Activated T-helper 2 cell treated with anti-CD3 and anti-CD28 coated beads, Interferon-gamma antibody, Interleukin-2, Interleukin-4, amounts not matched to agents 10 μg/mL and 5 μg/mL and 100 μg/mL, durations not matched to agents 14 hours and 24 hours and 36 hours (primary cell): ENCODE measurements around the gene GJC2. TPM values are rescaled to one million over a fixed set of nuclear protein-coding genes. Genes with fewer than 3 reads are reported as not detected.

Experiments
- DNase-seq: peaks from one replicate; pipeline ENCODE4 v3.0.0; 2021; ENCODE audit warnings: low spot score
- H3K27ac Mint-ChIP-seq: one replicate; pipeline ENCODE4 v1.8.0; 2021; ENCODE audit warnings: mixed read lengths
- H3K27me3 Mint-ChIP-seq: one replicate; pipeline ENCODE4 v1.8.0; 2021; ENCODE audit warnings: low read depth, mixed read lengths
- H3K36me3 Mint-ChIP-seq: one replicate; pipeline ENCODE4 v1.8.0; 2021; ENCODE audit warnings: low read depth, mixed read lengths
- H3K4me1 Mint-ChIP-seq: one replicate; pipeline ENCODE4 v1.8.0; 2021; ENCODE audit warnings: low read depth, mixed read lengths
- H3K4me3 Mint-ChIP-seq: one replicate; pipeline ENCODE4 v1.8.0; 2021; ENCODE audit warnings: low read depth, mild to moderate bottlenecking, moderate library complexity, mixed read lengths
- H3K9me3 Mint-ChIP-seq: one replicate; pipeline ENCODE4 v1.8.0; 2021; ENCODE audit warnings: mixed read lengths
- intact Hi-C: fragments of 100-400 bp; cut with micrococcal nuclease; formaldehyde crosslinking; loops from one replicate; pipeline ENCODE4 v1.15.1; 2023
- total RNA-seq: library from RNA; stranded (reverse); gene quantifications from 2 replicates; pipeline ENCODE4 v1.2.3, GENCODE V29; 2022

GJC2 gene
- total RNA-seq, 1 donor from 2014 or later, result 0.52 TPM

DNA sequence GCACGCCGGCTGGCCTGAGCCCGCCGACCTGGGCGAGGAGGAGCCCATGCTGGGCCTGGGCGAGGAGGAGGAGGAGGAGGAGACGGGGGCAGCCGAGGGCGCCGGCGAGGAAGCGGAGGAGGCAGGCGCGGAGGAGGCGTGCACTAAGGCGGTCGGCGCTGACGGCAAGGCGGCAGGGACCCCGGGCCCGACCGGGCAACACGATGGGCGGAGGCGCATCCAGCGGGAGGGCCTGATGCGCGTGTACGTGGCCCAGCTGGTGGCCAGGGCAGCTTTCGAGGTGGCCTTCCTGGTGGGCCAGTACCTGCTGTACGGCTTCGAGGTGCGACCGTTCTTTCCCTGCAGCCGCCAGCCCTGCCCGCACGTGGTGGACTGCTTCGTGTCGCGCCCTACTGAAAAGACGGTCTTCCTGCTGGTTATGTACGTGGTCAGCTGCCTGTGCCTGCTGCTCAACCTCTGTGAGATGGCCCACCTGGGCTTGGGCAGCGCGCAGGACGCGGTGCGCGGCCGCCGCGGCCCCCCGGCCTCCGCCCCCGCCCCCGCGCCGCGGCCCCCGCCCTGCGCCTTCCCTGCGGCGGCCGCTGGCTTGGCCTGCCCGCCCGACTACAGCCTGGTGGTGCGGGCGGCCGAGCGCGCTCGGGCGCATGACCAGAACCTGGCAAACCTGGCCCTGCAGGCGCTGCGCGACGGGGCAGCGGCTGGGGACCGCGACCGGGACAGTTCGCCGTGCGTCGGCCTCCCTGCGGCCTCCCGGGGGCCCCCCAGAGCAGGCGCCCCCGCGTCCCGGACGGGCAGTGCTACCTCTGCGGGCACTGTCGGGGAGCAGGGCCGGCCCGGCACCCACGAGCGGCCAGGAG is 8.6 kb downstream of the GJC2 start:
- Mint-ChIP-seq H3K27me3 (no peaks in the 10 kb centered on the region), H3K4me1 (peaks cover 8% of the 10 kb centered on the region), H3K9me3 (no peaks in the 10 kb centered on the region), H3K4me3 (no peak overlapping the region), H3K27ac (no peak overlapping the region), H3K36me3 (no peaks in the 10 kb centered on the region)
- intact Hi-C loops, result no loop called here
- no peak for DNase-seq

DNA sequence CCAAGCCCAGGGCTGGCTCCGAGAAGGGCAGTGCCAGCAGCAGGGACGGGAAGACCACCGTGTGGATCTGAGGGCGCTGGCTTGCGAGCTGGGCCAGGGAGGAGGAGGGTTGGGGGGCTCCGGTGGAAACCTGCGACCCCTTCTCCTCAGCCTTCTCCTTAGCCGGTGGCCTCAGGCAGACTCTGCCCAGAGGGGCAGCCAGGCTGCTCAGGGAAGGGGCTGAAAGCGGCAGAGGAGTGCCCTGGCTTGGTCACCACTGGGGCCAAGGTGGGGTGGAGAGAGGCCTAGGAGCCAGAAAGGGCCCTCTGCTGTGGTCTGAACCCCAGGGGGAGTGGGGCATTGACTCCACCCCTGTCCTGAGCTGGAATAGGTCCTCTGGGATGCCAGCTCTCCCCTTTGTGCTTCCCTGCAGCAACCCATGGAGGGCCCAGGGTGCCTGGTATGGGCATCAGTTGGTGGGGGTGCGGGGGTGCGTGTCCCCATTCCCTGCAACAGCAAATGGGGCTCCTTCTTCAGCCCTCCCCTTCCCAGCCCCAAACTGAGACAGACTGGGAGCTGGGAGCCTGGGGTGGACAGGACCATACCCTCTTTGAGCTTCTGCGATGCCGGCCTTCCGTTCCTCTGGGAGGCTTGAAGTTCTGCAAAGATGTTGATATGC is 9.4 kb downstream of the GJC2 start:
- no peak overlapping the region for H3K4me3 Mint-ChIP-seq
- DNase-seq, result no peak
- H3K27me3 Mint-ChIP-seq, result no peaks in the 10 kb centered on the region
- no peak overlapping the region for H3K27ac Mint-ChIP-seq
- intact Hi-C loops, result no loop called here
- H3K36me3 Mint-ChIP-seq, result no peaks in the 10 kb centered on the region
- H3K9me3 Mint-ChIP-seq, result no peaks in the 10 kb centered on the region
- peaks cover 11% of the 10 kb centered on the region for H3K4me1 Mint-ChIP-seq

DNA sequence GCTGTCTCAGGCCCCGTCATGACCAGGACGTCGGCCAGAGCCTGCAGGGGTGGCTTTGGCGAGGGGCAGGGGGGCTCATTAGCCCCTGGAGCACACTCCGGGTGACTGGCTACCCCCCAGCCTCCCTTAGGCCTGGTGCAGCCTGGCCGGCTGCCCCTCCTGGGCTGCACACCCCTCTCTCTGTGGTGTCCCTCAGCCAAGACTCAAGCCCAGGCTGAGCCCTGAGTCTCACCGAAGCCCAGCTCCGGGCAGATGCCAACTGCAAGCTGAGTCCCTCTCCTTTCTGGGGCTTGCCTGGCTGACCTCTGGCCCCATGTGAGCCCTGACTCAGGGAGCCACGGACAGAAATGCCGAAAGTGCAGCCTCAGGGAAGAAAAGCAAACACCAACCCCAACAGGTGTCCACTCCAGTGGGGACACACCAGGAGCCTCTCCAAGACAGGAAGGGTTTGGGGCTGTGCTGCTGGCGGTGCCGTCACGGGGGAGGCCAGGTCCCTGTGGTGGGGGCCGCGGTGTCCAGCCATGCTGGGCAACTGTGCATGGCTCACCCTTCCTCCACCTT is 10.6 kb downstream of the GJC2 start:
- H3K4me1 Mint-ChIP-seq, result peaks cover 11% of the 10 kb centered on the region
- no peak overlapping the region for H3K4me3 Mint-ChIP-seq
- no peaks in the 10 kb centered on the region for H3K36me3 Mint-ChIP-seq
- H3K27ac Mint-ChIP-seq, result no peak overlapping the region
- intact Hi-C loops, result loop anchor here (10.0 kb wide), 1 partner anchor 425 kb away; the partner anchor contains the start of genes JMJD4 and SNAP47
- DNase-seq, result no peak
- no peaks in the 10 kb centered on the region for H3K9me3 Mint-ChIP-seq
- no peaks in the 10 kb centered on the region for H3K27me3 Mint-ChIP-seq

DNA sequence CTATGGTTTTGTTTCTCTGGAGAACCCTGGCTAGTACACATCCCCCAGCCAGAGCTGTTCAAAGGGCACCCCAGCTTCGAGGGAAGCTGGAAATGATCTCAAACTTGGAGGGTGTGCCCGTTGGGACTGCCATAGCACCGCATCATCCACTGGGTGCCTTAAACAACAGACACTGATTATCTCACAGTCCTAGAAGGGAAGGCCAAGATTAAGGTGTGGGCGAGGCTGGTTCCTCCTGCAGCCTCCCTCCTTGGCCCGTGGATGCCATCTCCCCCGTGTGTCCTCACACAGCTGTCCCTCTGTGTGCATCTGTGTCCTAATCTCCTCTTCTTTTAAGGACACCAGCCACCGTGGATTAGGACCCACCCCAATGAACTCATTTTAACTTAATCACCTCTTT is 11.6 kb downstream of the GJC2 start:
- Mint-ChIP-seq H3K27me3 (no peaks in the 10 kb centered on the region), H3K4me1 (peaks cover 11% of the 10 kb centered on the region), H3K4me3 (no peak overlapping the region), H3K9me3 (no peaks in the 10 kb centered on the region), H3K36me3 (no peaks in the 10 kb centered on the region), H3K27ac (no peak overlapping the region)
- intact Hi-C loops, result loop anchor here (10.0 kb wide), 1 partner anchor 427 kb away; the partner anchor contains the start of genes JMJD4 and SNAP47
- DNase-seq, result no peak

DNA sequence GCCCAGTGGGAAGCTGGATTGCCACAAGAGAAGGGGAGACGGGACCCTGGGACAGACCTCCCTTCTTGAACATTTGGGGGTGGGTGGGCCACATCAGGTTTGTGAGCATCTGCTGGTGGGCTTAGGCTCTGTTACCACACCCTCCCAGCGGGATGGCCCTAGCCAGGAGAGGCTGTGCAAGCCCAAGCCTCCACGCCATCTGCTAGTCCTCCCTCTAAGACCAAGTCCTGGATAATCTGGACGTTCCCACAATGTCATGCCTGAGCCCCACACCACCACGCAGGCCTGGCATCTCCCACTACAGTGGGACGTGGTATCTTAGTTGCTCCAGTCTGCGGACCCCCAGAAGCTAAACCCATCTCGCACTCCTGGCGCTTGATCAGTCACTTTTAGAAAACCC is 12.1 kb downstream of the GJC2 start:
- Mint-ChIP-seq H3K9me3 (no peaks in the 10 kb centered on the region), H3K27ac (no peak overlapping the region), H3K4me1 (peaks cover 15% of the 10 kb centered on the region)

DNA sequence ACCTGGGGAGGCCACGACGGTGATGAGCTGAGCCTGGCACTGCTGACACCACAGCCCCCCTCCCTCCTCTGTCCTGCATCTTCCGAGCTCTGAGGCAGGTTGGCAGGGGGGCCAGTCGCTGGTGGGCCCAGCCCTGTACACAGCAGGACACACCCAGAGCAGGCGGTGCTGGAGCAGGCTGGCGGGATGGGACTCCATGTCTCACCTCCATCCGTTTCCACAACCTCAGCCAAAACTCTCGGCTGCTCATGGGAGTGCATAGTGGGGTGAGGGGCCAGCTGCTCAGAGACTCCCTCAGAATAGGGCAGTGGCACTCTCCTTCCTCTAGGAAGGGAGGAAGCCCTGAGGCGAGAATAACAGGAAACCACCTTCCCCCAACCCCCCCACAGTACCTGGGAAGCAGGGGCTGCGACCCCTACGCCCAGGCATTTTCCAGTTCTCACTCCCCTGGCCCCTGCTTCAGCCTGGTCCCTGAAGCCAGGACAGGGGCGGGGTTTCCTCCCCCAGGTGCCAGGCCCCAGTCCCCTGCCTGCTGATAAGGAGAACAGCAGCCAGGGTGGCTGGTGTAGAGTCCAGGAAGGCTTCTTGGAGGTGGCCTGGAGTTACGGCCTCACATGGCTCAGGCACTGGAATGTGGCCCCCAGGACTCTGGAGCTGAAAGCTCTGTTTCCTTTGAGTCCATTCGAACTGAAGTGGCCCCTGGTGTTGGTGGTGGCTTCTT is 12.7 kb downstream of the GJC2 start:
- H3K9me3 Mint-ChIP-seq, result no peaks in the 10 kb centered on the region
- intact Hi-C loops, result loop anchor here (10.0 kb wide), 1 partner anchor 428 kb away; the partner anchor contains the start of genes JMJD4 and SNAP47
- no peaks in the 10 kb centered on the region for H3K27me3 Mint-ChIP-seq
- no peak overlapping the region for H3K4me3 Mint-ChIP-seq
- no peak for DNase-seq
- H3K4me1 Mint-ChIP-seq, result peaks cover 16% of the 10 kb centered on the region
- no peaks in the 10 kb centered on the region for H3K36me3 Mint-ChIP-seq
- H3K27ac Mint-ChIP-seq, result no peak overlapping the region

More for the DNA sequence above, 12.1 kb downstream of the GJC2 start:
- Mint-ChIP-seq H3K27me3 (no peaks in the 10 kb centered on the region), H3K36me3 (no peaks in the 10 kb centered on the region), H3K4me3 (no peak overlapping the region)
- DNase-seq, result no peak
- intact Hi-C loops, result loop anchor here (10.0 kb wide), 1 partner anchor 427 kb away; the partner anchor contains the start of genes JMJD4 and SNAP47

DNA sequence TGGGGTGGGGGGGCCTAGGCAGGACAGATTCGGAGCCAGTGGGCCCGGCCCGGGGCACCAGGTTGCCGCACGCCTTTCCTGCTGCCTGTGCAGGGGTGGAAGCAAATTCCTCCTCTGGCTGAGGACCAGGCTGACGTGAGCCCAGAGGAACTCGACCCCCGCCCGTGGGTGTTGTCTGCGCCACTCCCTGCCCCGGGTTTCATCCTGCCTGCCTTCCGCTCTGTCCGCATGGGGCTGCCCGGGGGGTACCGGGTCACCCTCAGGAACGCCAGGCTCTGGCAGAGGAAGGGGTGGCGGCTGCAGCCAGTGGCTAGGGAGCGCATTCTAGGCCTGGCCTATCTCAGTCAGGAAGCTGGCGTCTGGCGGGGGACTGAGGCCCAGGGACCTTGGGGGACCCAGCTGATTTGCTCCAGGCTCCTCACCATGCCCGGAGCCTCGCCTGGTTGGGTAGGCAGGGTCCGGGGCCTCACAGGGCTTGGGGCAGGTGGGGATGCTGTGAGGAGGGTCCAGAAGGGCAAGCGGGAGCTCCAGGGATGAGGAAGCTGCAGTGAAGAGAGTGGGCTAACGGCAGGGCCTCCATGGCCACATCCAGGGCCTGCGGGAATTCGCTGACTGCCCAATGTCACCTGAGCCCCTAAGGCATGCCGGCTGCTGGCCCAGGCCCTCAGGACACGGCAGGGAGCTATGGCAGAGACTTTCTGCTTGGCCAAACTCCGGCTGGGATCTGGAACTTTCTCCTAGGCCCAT is 13.4 kb downstream of the GJC2 start:
- no peak for DNase-seq
- H3K36me3 Mint-ChIP-seq, result no peaks in the 10 kb centered on the region
- no peak overlapping the region for H3K27ac Mint-ChIP-seq
- H3K27me3 Mint-ChIP-seq, result no peaks in the 10 kb centered on the region
- no peaks in the 10 kb centered on the region for H3K9me3 Mint-ChIP-seq
- intact Hi-C loops, result loop anchor here (10.0 kb wide), 1 partner anchor 428 kb away; the partner anchor contains the start of genes JMJD4 and SNAP47
- H3K4me1 Mint-ChIP-seq, result peaks cover 21% of the 10 kb centered on the region
- H3K4me3 Mint-ChIP-seq, result no peak overlapping the region

DNA sequence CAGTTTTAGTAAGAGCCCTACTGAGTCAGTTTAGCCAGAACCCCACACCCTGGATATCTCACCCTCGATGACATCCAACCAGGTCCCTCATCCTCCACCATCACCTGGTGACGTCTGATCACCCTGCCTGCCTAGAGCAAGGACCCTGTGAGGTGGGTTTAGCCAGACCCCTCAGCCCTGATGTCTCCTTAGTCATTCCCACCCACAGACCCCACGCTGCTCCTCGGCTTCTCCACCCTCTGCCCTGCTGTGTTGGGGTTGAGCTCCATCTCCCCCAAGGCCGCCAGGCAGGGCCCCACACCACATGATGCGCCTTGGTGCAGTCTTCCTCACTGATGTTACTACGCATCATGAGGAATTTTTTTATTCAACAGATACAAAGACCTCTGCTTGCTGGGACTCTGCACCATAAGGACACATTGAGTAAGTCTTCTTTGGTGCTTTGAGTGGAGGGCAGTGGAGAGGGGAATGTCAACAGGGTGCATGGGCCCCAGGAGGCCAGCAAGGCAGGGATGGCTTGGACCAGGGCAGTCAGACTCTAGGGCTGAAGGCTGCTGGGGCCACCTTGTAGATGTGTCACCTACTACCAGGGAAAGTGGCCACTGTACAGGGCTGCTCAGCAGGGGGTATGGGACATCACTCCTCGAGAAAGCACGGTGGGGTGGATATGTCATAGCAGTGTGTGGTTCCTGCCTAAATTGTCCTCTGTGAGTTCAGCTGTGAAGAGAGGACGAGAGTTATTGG is 14.2 kb downstream of the GJC2 start:
- H3K4me1 Mint-ChIP-seq, result peaks cover 21% of the 10 kb centered on the region

DNA sequence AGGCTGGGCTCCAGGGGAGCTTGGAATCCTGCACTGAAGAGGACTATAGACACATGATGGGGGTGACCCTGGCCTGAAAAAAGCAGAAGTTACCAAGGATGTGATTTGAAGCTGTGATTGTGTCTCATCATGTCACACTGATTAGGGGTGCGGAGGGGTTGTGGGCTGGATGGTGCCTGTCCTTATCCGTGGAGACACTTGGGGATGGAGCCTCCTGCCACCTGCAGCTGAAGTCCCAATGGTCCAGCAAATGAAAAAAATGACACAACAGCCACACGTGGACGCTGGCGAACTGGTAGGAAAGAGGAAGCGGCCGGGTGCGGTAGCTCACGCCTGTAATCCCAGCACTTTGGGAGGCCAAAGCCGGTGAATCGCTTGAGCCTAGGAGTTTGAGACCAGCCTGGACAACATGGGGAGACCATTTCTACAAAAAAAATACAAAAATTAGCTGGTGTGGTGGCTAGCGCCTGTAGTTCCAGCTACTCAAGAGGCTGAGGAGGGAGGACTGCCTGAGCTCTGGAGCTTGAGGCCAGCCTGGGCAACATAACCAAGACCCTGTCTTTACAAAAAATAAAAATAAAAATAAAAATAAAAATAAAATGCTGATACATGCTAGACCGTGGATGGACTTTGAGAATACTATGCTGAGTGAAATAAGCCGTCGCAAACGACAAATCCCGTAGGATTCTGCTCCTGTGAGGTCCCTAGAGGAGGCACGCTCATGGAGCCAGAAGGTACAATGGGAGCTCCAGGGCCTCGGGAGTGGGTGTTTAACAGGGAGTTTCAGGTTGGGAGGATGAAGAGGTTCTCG is 15.0 kb downstream of the GJC2 start:
- peak overlapping the region; percentile 95 for H3K27ac Mint-ChIP-seq
- H3K27me3 Mint-ChIP-seq, result no peaks in the 10 kb centered on the region

More for the DNA sequence above, 14.2 kb downstream of the GJC2 start:
- intact Hi-C loops, result loop anchor here (10.0 kb wide), 1 partner anchor 429 kb away; the partner anchor contains the start of genes JMJD4 and SNAP47
- peak overlapping the region; percentile 84 for H3K27ac Mint-ChIP-seq
- H3K9me3 Mint-ChIP-seq, result no peaks in the 10 kb centered on the region
- no peak for DNase-seq
- H3K27me3 Mint-ChIP-seq, result no peaks in the 10 kb centered on the region
- H3K36me3 Mint-ChIP-seq, result no peaks in the 10 kb centered on the region
- peak overlapping the region; percentile 76 for H3K4me3 Mint-ChIP-seq

DNA sequence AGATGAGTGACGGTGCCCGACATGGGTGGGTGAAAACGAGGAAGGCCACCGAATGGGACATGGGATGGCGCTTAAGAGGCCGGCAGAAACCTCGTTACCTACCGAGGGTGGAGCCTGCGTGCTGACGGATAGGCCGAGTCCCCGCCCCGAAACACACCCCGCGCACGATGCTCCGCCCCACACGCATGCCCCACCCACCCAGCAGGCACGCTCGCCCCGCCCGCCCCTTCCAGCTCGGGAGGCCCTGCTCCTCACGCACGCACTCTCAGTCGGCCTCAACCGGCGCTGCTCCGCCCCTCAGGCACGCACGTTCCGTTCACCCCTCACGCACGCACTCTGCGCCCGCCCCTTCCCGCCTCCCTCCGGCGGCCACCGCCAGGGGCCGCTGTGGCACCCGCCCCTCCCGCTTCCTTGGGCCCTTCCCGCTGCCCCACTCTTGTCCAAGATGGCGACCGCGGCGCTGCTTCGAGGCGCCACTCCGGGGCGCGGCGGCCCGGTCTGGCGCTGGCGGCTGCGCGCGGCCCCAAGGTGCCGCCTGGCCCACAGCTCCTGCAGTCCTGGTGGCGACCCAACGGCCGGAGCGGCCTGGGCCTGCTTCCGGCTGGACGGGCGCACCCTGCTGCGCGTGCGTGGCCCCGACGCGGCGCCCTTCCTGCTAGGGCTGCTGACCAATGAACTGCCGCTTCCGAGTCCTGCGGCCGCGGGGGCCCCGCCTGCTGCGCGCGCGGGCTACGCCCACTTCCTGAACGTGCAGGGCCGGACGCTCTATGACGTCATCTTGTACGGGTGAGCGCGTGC is 15.8 kb downstream of the GJC2 start, which contains the start of gene IBA57:
TSS of gene IBA57 (plus strand) at position 433 of the 798 bp plus-strand sequence. CDS start at position 446, 13 bp downstream.
- Mint-ChIP-seq H3K27me3 (no peaks in the 10 kb centered on the region), H3K27ac (peak within 1 kb of the TSS; percentile 95), H3K4me1 (peaks cover 23% of the 10 kb centered on the region), H3K4me3 (peak within 1 kb of the TSS; percentile 85), H3K9me3 (no peaks in the 10 kb centered on the region), H3K36me3 (no peaks in the 10 kb centered on the region)
- peak; percentile 99 for DNase-seq
- intact Hi-C loops, result loop anchor here (1.0 to 10.0 kb wide), 9 partner anchors 25 to 431 kb away; partner anchors contain the start of genes ARF1, C1orf35, GUK1 and JMJD4

More for the DNA sequence above, 15.0 kb downstream of the GJC2 start:
- DNase-seq, result no peak
- Mint-ChIP-seq H3K36me3 (no peaks in the 10 kb centered on the region), H3K4me1 (peaks cover 23% of the 10 kb centered on the region), H3K9me3 (no peaks in the 10 kb centered on the region), H3K4me3 (peak overlapping the region; percentile 85)
- intact Hi-C loops, result loop anchor here (1.0 to 10.0 kb wide), 5 partner anchors 24 to 430 kb away; partner anchors contain the start of genes GUK1, JMJD4, MRPL55 and SNAP47
